HG03025 (cell line): ENCODE measurements around the gene MAG.

Experiments used
- ATAC-seq: cut with Tn5 transposase; IDR thresholded peaks from one replicate; pipeline ENCODE4 v1.9.1; 2021; ENCODE audit warnings: mild to moderate bottlenecking, moderate library complexity; ENCODE audit not compliant: unreplicated experiment, low FRiP score

MAG gene

DNA sequence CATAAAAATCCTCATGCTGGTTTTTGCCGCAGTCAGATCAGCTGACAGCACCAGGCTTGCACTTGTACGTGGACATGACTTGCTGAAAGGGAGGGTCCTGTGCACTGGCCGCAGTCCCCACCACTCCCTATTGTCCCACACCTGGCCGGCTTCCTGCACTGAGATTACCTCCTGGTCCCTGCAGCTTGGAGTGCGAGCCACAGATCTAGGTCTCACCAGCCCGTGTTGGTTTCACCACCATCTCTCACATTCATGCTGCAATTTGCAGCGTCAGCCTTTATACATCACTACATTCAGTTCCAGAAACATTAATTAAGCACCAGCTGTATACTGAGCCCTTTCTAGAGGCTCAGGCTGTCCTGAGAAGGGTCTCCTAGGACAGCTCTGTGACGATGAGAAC, 22.1 kb downstream of the MAG start:
- ATAC-seq: no peak

DNA sequence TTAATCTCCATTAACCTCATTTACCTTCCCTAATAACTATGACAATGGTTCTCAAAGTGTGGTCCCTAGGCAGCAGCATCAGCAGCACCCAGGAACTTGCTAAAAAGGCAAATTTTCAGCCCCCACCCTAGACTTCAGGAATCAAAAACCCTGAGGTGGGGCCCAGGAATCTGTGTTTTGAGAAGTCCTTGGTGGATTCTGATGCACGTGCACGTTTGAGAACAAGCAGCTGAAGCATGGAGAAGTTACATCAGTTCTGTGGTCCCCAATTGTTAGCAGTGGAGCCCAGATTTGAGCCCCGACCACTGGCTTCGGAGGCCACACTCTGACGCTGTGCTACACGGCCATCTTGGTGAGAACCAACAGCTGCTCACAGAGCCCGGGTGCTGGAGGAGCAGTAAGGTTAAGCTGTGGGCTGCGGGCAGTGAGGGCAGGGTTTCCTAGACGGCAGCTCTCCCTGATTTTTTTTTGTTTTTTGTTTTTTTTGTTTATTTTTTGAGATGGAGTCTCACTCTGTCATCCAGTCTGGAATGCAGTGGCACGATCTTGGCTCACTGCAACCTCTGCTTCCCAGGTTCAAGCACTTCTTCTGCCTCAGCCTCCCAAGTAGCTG, 23.0 kb downstream of the MAG start:
- ATAC-seq: no peak

DNA sequence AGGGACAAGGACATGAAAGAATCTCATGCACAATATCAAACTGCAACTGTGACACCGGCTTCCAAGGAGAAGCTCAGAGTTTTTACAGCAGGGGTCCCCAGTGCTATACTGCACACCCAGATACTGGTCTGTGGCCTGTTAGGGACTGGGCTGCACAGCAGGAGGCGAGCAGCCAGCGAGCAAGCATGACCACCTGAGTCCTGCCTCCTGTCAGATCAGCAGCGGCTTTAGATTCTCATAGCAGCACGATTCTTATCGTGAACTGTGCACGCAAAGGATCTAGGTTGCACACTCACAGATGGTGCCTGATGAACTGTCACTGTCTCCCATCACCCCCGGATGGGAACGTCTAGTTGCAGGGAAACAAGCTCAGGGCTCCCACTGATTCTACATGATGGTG, 23.9 kb downstream of the MAG start:
- no peak for ATAC-seq

DNA sequence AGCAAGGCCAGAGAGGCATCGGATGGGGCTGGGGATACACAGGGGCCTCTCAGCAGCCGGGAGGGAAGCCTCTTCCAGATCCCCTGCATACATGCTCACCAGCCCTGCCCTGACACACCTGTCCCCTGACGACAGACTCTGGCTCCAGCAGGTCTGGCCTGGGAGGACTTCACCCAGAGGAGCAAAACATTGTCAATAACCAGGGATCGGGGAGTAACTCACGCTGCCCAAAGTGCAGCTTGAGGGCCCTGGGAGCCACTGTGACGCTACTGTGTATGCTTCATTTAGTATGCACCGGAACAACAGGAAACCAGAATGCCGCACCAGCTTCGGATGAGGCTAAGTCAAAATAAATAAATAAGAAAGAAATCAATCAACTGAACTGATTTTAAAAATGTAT, 24.6 kb downstream of the MAG start:
- ATAC-seq: no peak

DNA sequence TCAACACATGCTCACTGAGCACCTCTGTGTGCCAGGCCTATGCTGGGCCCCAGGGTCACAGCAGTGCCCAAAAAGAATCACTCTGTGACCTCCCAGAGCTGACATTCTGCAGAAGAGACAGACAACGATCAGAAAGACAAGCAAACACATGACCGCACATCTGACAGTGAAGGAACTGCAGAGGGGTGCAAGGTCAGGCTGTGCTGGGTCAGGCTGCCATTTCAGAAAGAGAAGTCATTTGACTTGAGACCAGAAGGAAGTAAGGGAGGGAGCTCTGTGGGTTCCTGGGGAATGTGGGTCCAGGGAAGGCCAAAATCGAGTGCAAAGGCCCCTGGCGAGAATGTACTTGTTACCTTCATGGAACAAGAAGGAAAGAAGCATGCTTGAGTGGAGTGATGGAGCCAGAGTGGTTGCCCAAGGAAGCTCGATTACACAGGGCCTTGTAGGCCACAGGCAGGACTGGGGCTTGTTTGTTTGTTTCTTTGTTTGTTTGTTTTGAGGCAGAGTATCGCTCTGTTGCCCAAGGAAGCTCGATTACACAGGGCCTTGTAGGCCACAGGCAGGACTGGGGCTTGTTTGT, 25.6 kb downstream of the MAG start:
- no peak for ATAC-seq

DNA sequence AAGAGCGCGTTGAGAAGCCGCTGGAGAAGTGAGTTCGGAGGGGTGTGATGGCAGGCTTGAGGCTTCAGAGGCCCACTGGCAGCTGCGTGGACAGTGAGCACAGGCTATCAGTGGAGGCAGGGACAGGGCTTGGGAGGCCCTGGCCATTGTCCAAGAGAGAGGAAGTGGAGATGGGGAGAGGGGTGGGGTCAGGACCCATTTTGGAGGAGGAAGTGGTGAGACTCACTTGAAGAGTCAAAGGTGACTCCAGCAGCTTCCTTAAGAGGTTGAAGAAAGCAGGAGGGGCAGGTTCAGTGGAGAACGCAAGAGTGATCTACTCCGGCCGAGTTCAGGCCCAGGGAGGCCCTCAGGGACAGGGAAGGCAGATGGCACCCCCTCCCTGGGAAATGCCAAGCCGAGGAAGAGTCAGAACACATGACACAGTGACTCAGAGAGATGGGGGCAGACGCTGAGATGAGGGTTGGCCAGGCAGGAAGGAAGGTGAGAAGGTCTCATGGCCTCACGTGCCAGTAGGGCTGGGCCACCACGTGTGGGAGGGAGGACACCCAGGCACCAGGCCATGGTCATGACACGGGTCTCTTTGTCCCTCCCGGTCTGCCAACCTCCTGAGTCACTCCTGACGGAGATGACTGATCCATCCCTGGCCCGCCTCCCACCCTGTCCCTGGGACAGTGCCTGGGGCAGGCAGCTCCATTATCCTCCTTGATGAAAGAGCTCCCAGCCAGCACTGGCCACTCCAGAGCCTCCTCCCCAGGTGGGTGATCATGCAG, 26.9 kb downstream of the MAG start:
- no peak for ATAC-seq

DNA sequence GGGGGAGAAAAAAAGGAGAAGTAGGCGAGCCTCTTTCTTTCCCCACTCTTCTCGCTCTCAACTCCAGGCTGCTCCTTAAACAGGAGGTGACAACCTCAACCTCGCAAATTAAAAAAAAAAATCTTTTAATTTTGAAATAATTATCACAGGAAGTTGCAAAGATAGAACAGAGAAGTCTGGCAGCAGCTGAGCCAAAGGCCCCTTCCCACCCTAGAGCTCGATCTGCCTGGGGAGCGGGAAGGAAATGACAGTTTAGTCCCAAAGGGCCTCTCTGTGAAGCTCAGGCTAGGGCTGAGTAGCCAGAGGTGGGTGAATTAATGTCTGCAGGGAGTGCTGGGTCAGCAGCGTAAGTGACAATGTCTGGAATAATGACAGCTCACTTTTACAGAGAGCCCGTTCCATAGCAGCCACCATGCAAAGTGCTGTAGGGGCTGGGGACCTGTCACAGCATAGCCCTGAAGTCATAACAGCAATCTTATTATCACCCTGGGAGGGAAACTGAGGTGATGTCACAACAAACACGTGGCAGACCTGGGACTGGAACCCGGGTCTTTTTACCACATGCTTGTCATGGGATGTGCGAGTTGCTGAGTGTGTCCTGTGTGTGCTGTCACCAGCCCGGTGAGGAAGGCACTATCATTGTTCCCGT, 28.2 kb downstream of the MAG start:
- no peak for ATAC-seq

DNA sequence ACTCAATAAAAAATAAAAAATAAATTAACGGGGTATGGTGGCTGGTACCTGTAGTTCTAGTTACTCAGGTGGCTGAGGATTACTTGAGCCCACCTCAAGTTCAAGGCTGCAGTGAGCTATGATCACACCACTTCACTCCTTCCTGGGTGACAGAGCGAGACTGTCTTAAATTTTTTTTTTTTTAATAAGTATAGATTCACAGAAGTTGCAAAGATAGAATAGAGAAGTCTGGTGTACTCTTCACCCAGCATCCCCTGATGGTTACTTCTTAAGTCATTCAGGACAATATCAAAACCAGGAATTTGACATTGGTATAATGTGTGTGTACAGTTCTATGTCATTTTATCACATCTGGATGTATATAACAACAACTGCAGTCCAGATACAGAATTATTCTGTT, 29.3 kb downstream of the MAG start:
- ATAC-seq: no peak

DNA sequence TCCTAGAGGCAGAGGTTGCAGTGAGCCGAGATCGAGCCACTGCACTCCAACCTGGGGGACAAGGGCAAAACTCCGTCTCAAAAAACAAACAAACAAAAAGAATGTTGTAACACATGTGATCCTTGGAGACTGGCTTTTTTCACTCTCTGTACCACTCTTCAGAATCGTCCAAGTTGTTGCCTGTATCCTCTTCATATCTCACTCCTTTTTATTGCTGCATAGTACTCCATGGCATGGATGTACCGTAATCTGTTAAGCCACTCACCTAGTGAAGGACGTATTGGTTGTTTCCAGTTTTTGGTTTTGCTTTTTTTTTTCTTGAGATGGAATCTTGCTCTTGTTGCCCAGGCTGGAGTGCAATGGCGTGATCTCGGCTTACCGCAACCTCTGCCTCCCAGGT, 30.1 kb downstream of the MAG start:
- no peak for ATAC-seq

DNA sequence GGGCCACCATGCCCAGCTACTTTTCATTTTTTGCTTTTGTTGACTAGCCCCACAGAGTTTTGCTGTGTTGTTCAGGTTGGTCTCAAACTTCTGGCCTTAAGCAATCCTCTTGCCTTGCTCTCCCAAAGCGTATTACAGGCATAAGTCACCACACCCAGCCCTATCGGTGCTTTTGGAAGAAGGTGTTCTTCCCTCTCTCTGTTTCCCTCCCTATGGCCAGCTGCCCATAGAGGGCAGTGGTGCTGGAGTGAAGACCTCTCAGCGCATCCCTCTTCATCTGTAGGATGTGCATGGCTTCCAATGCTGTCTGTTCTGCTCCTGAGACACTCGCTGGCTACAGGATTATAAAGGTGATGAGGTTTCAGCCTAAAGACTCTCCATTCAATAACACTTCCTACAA, 35.7 kb downstream of the MAG start:
- no peak for ATAC-seq

DNA sequence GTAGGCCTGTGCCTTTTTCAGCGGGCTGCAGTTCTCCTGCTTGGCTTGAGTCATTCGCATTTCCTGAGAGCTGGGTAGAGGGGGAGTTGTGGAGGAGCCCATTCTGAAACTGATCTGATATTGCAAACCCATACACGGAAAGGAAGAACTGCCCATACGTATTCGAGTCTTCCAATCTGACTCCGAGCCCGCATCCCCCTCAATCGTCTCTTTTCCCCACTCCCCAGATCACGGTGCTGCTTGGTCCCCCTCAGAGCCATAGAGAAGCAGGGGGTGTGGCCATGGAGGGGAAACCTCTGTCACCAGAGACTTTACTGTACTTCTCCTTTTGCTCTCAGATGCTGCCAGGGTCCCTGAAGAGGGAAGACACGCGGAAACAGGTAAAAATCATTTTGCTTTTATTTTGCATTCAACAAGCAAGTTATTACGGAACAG, 36.9 kb downstream of the MAG start, which contains the start of gene CD22:
CD22 (plus strand) TSS at position 337 of the 435 bp plus-strand sequence. CDS start 2,854 bp downstream, outside the sequence.
- no peak for ATAC-seq

DNA sequence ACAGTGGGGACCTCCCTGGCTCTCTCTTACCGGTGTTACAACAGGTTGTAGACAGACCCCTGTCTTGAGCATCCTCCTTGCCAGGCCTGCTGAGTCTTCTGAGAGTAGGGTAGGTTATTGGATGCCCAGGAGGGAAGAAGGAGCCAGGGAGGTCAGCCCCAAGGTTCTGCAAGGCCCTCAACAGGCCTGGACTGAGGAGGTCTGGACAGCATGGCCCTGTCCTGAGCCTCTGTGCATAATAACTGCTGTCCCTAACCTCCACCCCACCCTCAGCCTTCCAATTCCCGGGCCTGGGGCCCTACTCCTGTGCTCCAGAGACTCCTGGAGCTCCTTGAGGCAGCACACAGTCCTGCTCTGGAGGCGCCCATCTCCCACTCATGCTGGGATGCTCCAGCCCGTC, 37.4 kb downstream of the MAG start:
- no peak for ATAC-seq

DNA sequence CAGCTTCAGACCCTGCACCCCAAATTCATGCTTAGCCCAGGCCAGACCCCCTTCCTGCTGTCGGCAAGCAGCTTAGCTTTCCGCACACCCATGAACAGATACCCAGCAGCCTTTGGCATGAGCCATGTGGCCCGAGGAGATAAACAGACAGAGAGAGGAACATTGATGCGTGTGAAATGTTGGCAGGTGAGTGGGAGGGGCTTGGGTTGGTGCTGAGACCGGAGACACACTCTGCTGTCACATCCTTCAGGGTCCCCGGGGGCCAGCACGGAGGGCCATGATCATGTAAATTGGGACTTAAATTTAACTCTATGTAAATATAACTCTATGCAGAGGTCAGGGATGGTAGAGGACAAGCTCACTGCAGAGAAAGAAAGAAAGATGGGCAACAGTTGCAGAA, 38.5 kb downstream of the MAG start:
- no peak for ATAC-seq

DNA sequence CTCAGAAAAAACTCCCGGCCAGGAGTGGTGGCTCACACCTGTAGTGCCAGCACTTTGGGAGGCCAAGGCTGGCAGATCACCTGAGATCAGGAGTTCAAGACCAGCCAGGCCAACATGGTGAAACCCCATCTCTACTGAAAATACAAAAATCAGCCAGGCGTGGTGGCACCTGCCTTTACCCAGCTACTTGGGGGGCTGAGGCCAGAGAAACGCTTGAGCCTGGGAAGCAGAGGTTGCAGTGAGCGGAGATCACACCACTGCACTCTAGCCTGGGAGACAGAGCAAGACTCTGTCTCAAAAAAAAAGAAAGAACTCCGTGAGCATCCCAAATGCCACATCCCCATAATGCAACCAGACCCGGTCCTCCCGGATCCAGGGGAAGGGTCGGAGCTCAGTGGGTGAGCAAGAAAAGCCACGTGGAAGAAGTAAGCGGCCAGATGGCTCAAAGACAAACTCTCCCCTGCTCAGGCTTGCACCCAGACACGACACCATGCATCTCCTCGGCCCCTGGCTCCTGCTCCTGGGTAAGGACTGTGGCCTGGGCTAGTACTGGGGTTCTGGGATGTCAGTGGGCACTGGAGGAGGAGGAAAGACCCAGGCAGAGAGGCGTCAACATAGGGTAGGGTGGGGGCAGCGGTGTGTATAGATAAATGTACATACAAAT, 39.7 kb downstream of the MAG start:
- ATAC-seq: no peak

DNA sequence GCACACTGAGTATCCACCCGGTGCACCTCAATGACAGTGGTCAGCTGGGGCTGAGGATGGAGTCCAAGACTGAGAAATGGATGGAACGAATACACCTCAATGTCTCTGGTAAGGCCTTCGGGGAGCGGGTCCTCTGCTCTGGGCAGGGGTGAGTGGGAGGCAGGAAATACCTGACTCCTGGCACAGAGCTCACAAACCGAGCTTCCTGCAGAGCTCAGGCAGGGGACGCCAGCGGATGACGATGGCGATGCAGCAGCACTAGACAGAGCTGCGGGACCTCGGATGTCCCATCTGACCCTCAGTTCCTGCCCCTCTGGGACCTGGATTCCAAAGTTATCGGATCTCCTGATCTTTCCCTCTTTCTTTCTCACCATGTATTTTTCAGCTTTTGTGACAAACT, 40.9 kb downstream of the MAG start:
- no peak for ATAC-seq

DNA sequence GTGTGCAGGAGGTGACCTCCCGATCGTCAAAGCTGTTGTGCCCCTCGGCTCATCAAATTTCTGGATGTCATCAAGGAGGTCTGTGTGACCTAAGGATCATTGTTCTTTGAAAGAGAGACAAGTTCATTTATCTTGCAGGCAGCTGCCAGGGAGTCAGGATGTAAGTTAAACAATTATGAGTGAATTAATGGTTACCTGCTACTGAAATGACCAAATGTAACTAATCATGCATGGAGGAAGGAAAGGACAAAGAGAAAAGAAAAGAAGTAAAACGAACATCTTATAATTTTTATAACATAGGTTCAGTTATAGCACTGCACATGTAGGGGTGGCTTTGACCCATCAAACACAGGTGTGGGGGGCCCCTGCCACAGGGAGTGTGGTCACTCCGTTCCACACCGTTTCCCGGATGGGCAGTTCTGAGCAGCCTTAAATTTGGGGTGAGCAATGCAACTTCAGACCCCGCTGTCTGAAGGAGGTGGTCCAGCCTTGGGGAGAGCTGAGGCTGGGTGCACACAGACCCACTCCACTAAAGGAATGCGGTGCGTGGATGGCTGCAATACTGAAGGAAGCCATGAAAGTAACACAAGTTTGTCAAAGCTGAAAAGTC, 42.3 kb downstream of the MAG start:
- ATAC-seq: no peak

DNA sequence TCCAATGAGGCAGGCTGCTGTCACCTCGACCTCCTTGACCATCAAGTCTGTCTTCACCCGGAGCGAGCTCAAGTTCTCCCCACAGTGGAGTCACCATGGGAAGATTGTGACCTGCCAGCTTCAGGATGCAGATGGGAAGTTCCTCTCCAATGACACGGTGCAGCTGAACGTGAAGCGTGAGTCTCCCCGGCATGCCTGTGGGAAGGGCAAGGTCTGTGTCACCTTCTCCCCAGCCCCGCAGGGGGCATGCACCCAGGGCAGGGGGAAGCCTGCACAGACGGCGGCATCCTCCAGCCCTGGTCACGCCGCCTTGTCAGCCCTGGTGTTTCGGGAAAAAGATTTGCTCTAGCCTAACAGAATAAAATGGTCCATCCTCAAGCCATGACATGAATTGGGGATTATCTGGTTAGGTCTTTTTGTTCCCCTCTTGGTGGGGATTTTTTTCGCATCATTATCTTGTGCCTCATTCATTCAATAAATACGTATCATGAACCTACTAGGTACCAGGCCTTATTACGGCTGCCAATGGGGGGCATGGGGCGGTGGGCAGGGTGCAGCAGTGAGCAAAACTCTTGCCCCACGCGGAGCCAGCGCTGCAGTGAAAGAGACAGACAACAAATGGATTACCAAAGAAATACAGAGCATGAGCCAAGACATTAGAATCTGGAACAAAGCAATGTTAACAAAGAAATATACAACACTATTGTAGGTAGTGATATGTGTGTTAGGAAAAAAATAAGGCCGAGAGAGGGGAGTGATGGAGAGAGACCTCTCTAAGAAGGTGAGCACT, 44.4 kb downstream of the MAG start:
- ATAC-seq: no peak

DNA sequence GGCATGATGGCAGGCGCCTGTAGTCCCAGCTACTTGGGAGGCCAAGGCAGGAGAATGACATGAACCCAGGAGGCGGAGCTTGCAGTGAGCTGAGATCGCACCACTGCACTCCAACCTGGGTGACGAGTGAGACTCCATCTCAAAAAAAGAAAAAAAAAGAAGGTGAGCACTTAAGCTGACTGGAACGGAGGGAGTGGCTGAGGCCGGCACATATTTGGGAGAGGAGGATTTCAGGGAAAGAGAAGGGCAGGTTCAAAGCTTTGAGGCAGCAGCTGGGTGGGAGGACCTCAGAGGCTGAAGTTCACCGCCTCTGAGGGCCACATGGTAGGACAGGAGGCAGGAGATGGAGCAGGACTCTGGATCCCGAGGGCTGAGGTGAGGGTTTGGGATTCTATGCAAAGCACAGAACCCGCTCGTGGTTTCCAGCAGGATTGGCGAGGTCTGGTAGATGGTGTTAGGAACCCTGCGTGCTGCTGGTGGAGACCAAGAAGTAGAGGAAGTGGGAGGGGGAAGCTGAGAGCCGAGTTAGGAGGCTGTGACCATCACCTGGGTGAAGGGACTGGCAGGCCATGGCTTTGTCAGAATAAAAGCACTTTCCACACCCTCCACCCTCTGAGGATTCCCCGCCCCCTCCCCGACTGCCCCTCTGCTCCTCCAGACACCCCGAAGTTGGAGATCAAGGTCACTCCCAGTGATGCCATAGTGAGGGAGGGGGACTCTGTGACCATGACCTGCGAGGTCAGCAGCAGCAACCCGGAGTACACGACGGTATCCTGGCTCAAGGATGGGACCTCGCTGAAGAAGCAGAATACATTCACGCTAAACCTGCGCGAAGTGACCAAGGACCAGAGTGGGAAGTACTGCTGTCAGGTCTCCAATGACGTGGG, 45.4 kb downstream of the MAG start:
- no peak for ATAC-seq

DNA sequence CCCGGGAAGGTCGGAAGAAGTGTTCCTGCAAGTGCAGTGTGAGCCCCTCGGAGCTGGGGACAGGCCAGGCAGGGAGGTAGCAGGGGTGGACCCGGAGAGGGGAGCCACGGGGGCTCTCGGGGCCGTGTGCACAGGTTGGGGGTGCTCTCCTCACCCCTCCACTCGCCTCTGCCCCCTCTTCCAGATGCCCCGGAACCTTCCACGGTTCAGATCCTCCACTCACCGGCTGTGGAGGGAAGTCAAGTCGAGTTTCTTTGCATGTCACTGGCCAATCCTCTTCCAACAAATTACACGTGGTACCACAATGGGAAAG, 46.0 kb downstream of the MAG start:
- no peak for ATAC-seq
